ENCODE data around the gene ELAVL2.

DNA sequence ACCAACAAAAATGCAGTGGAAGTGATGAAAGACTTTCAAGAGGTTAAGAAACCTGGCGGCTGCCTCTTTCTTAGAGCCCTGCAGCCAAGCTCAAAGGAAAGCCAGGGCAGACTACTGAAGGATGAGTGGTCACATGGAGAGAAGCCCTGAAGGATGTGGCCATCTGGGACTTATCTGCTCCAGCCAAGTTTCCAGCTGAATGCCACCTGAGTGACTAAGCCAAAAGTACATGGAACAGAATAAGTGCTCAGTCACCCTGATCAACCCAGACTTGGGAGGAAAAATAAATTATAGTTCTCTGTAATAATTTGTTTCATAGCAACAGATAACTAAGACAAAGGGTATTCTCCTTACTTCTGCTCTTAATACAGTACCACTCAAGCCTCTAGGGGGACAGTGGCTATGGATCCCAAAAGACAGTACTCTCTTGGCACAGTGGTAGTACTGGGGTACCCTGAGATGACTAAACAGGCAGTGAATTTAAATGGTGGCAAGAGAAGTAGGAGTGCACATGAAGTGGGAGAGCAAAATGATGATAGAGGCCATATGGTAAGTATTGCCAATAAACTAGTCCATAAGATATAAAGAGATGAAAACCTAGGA lies 182.3 kb downstream of the ELAVL2 start:
- TF ChIP-seq CTCF (IDR thresholded peaks at IDR 0.05) (peak; percentile 9), EZH2 (IDR thresholded peaks at IDR 0.05) (no peak)
